Measurements from ENCODE around the gene VASN. TPM values are rescaled to one million over a fixed set of nuclear protein-coding genes. Genes with fewer than 3 reads are reported as not detected.

VASN gene
- total and polyA plus RNA-seq, 9 of the 15 experiments (the other 6 are each of a cell fraction or from before 2014, with no cell fraction given), result 0.01 to 2.5 (median 0.41) TPM; not detected in 1

DNA sequence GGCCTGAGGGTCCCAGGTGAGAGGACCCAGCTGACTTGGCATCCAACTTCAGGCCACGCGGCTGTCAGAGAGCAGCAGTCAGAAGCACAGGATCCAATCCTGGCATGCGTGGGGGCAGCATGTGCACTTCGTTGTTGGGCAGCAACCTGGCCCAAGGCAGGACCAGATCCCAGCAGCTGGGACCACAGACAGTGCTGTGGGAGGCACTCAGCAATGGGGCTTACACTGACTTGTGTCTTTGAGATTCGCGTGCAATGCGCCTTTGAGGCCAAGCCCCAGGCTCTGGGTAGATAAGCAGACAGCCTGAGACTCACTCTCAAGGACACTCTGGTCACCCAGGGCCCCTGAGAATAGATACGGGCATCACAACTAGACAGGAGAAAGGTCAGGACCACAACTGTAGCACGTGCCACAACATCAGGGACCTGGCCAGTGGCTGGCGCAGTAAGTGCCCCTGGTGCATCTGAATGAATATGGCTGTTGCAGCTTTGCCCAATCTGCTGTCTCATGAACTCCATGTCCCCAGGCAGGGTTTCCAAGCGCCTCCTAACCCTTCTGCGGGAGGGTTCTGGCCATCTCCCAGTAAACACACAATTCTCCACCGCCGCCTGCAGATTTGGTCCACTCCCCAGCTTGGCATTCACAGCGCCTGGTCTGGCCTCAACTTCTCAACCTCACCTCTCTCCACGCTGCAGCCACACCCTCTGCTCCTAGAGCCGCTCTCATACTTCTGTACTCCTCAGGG lies 23.7 kb upstream of the VASN start (continued):
- TF ChIP-seq PCBP1 (IDR thresholded peaks at IDR 0.05; ENCODE audit: low read depth, low read length, poor library complexity, severe bottlenecking) (no peak), CBFA2T3 (IDR thresholded peaks at IDR 0.05) (peak; percentile 81), JUN (IDR thresholded peaks at IDR 0.05; ENCODE audit: borderline replicate concordance, low read depth, low read length) (no peak), JUN (CRISPR knock-in tag; IDR thresholded peaks at IDR 0.05; ENCODE audit: borderline replicate concordance) (no peak), POLR2G (IDR thresholded peaks at IDR 0.05; ENCODE audit: low read depth, low read length) (peak; percentile 42), BRD9 (IDR thresholded peaks at IDR 0.05; ENCODE audit: low read depth, partially characterized antibody) (no peak), ID3 (CRISPR knock-in tag; IDR thresholded peaks at IDR 0.05) (no peak), ID3 (tag; IDR thresholded peaks at IDR 0.05) (peak; percentile 79; the same call in 1 of the 2 replicates), STAT5A (IDR thresholded peaks at IDR 0.05; ENCODE audit: borderline replicate concordance, low read length) (no peak), GABPA (tag; conservative IDR thresholded peaks at IDR 0.05; ENCODE audit: low read depth) (no peak), ZNF431 (CRISPR knock-in tag; IDR thresholded peaks at IDR 0.05) (no peak), CBFA2T2 (conservative IDR thresholded peaks at IDR 0.05) (peak; percentile 52), ZNF239 (CRISPR knock-in tag; IDR thresholded peaks at IDR 0.05) (no peak), ATF7 (IDR thresholded peaks at IDR 0.05) (no peak), KAT8 (IDR thresholded peaks at IDR 0.05; ENCODE audit: low read depth) (no peak), MYNN (IDR thresholded peaks at IDR 0.05) (peak; percentile 59; the same call in 1 of the 2 replicates), MYNN (CRISPR knock-in tag; IDR thresholded peaks at IDR 0.05) (no peak), HLTF (IDR thresholded peaks at IDR 0.05) (no peak), SNIP1 (IDR thresholded peaks at IDR 0.05; ENCODE audit: low read depth) (no peak), KAT2B (IDR thresholded peaks at IDR 0.05; ENCODE audit: low read depth, low read length) (no peak), NCOA1 (IDR thresholded peaks at IDR 0.05; ENCODE audit: low read depth) (no peak), EGR1 (conservative IDR thresholded peaks at IDR 0.05) (no peak), FOXJ3 (CRISPR knock-in tag; IDR thresholded peaks at IDR 0.05) (no peak), YY1 (IDR thresholded peaks at IDR 0.05; ENCODE audit: borderline replicate concordance in 1 of 3, control insufficient read depth in 1 of 3, extremely low read depth in 1 of 3, insufficient read depth in 3 of 3, insufficient read length in 1 of 3, insufficient replicate concordance in 2 of 3, low read depth in 1 of 3, low read length in 2 of 3) (no peak), GABPB2 (CRISPR knock-in tag; conservative IDR thresholded peaks at IDR 0.05) (no peak), MAFF (IDR thresholded peaks at IDR 0.05; ENCODE audit: low read length) (no peak), ZNF121 (CRISPR knock-in tag; conservative IDR thresholded peaks at IDR 0.05) (peak; percentile 11; the same call in 1 of the 2 replicates), ZBTB8A (IDR thresholded peaks at IDR 0.05; ENCODE audit: partially characterized antibody) (no peak), BHLHE40 (IDR thresholded peaks at IDR 0.05; ENCODE audit: low read length) (peak; percentile 83), FOSL1 (tag; conservative IDR thresholded peaks at IDR 0.05) (no peak)
- TF ChIP-seq, protein P1, sequence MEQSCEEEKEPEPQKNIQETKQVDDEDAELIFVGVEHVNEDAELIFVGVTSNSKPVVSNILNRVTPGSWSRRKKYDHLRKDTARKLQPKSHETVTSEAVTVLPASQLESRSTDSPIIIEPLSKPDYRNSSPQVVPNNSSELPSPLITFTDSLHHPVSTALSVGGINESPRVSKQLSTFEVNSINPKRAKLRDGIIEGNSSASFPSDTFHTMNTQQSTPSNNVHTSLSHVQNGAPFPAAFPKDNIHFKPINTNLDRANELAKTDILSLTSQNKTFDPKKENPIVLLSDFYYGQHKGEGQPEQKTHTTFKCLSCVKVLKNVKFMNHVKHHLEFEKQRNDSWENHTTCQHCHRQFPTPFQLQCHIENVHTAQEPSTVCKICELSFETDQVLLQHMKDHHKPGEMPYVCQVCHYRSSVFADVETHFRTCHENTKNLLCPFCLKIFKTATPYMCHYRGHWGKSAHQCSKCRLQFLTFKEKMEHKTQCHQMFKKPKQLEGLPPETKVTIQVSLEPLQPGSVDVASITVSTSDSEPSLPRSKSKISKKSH (CRISPR knock-in tag; IDR thresholded peaks at IDR 0.05), result no peak

Measured in K562 (cell line).